ENCODE data around the gene OR5B12. TPM values are rescaled to one million over a fixed set of nuclear protein-coding genes. Genes with fewer than 3 reads are reported as not detected.

OR5B12 gene
- total RNA-seq, 1 donor from 2014 or later = not detected

Other genes starting within 250 kb of the OR5B12 start
- gene OR1S2, start 238.1 kb downstream of the OR5B12 start, total RNA-seq = not detected in 2 replicates
- not detected in 2 replicates for gene OR1S1, start 229.5 kb downstream of the OR5B12 start, total RNA-seq
- not detected in 2 replicates for gene OR10Q1, start 213.3 kb downstream of the OR5B12 start, total RNA-seq
- gene OR10W1, start 174.0 kb downstream of the OR5B12 start, total RNA-seq = not detected in 2 replicates
- gene OR5B17, start 83.2 kb downstream of the OR5B12 start, total RNA-seq = not detected in 2 replicates
- not detected in 2 replicates for gene OR5B3, start 35.4 kb downstream of the OR5B12 start, total RNA-seq
- gene OR5B2, start 14.1 kb downstream of the OR5B12 start, total RNA-seq = not detected in 2 replicates
- 0.82 and 1.1 TPM in 2 replicates for gene OR5B21, start 65.9 kb upstream of the OR5B12 start, total RNA-seq
- gene LPXN, start 133.6 kb upstream of the OR5B12 start, total RNA-seq = 137 and 141 TPM in 2 replicates
- 56.5 and 57.4 TPM in 2 replicates for gene ZFP91, start 136.8 kb upstream of the OR5B12 start, total RNA-seq
- 3.6 and 4.6 TPM in 2 replicates for gene CNTF, start 180.4 kb upstream of the OR5B12 start, total RNA-seq

All from T-helper 2 cell treated with Interferon-gamma antibody and Interleukin-4, amounts not matched to agents 100 ng/mL and 5 ng/mL, for 36 hours (primary cell).